PC-9 (cell line): ENCODE measurements around the gene PITPNC1. TPM values are rescaled to one million over a fixed set of nuclear protein-coding genes. Genes with fewer than 3 reads are reported as not detected.

Source experiments
- BruUV-seq: library from RNA; stranded (reverse); fragments of 400-500 nt; replicated peaks from 2 replicates; lab custom pipeline; 2021; lab: Mats Ljungman, UMichigan
- CTCF ChIA-PET: fragments of 300-600 bp; sonication (Branson Sonifier 250); formaldehyde crosslinking; loops from one replicate; lab custom pipeline; 2022; ENCODE audit warnings: antibody characterized with exemption; lab: Charles Lee
- POLR2A ChIA-PET: fragments of 300-600 bp; sonication (Branson Sonifier 250); formaldehyde crosslinking; loops from one replicate; lab custom pipeline; 2022; ENCODE audit warnings: antibody characterized with exemption; ENCODE audit not compliant: unreplicated experiment; lab: Charles Lee
- DNase-seq, 2 experiments: peaks; one replicate each; pipeline versions ENCODE4 v3.0.0 to v3.0.0-alpha.2; 2015 to 2022; ENCODE audit warnings: mixed read lengths in 1 of 2
- H2AFZ ChIP-seq: fragments of 200-600 bp; sonication (generic); 2 replicates; pipeline ENCODE4 v1.8.1; 2017; ENCODE audit warnings: antibody characterized with exemption
- H3F3A ChIP-seq: fragments of 200-600 bp; sonication (generic); 2 replicates; pipeline ENCODE4 v1.8.1; 2017; ENCODE audit warnings: antibody characterized with exemption, mild to moderate bottlenecking, low read depth; ENCODE audit not compliant: insufficient read depth
- H3K27ac ChIP-seq: fragments of 200-600 bp; sonication (generic); 2 replicates; pipeline ENCODE4 v1.6.1; 2016; ENCODE audit warnings: mixed run types
- H3K27me3 ChIP-seq: fragments of 200-600 bp; sonication (generic); 2 replicates; pipeline ENCODE4 v1.6.1; 2016; ENCODE audit warnings: low read depth, mixed run types; ENCODE audit not compliant: insufficient read depth
- H3K36me3 ChIP-seq: fragments of 200-600 bp; sonication (generic); 2 replicates; pipeline ENCODE4 v1.6.1; 2016; ENCODE audit warnings: low read depth, mixed run types
- H3K4me1 ChIP-seq: fragments of 200-600 bp; sonication (generic); replicated peaks from 2 replicates; pipeline ENCODE4 v1.6.1; 2016; ENCODE audit warnings: mixed run types; ENCODE audit not compliant: insufficient read depth
- H3K4me2 ChIP-seq: fragments of 200-600 bp; sonication (generic); 2 replicates; pipeline ENCODE4 v1.6.1; 2017; ENCODE audit warnings: mixed run types
- H3K4me3 ChIP-seq: fragments of 200-600 bp; sonication (generic); 2 replicates; pipeline ENCODE4 v1.6.1; 2016; ENCODE audit warnings: mixed run types
- H3K79me2 ChIP-seq: fragments of 200-600 bp; sonication (generic); 2 replicates; pipeline ENCODE4 v1.6.1; 2017; ENCODE audit warnings: low read depth, mixed run types
- H3K9me2 ChIP-seq: fragments of 200-600 bp; sonication (generic); 2 replicates; pipeline ENCODE4 v1.8.1; 2017; ENCODE audit warnings: mild to moderate bottlenecking; ENCODE audit not compliant: insufficient read depth
- H3K9me3 ChIP-seq: fragments of 200-600 bp; sonication (generic); 2 replicates; pipeline ENCODE4 v1.8.1; 2016; ENCODE audit warnings: low read depth; ENCODE audit not compliant: insufficient read depth
- H4K20me1 ChIP-seq: fragments of 200-600 bp; sonication (generic); 2 replicates; pipeline ENCODE4 v1.8.1; 2017; ENCODE audit not compliant: insufficient read depth
- EZH2 ChIP-seq: fragments of 200-600 bp; sonication (generic); IDR thresholded peaks from 2 replicates; pipeline ENCODE4 v1.8.0; 2017; ENCODE audit warnings: antibody characterized with exemption, low read depth
- intact Hi-C: fragments of 100-400 bp; cut with micrococcal nuclease; formaldehyde crosslinking; loops from one replicate; pipeline ENCODE4 v1.10.0; 2022; ENCODE audit not compliant: unreplicated experiment
- total RNA-seq: library from RNA; stranded (reverse); gene quantifications from 2 replicates; pipeline ENCODE4 v1.2.3, GENCODE V29; 2021
- TF ChIP-seq, protein P1 (sequence below): fragments of 200-600 bp; sonication (generic); conservative IDR thresholded peaks from 2 replicates; pipeline ENCODE4 v1.6.1; 2017; ENCODE audit warnings: mixed run types, antibody characterized with exemption, mild to moderate bottlenecking, moderate library complexity

Gene PITPNC1
- total RNA-seq, 1 experiment from 2014 or later, result 6.0 TPM

DNA sequence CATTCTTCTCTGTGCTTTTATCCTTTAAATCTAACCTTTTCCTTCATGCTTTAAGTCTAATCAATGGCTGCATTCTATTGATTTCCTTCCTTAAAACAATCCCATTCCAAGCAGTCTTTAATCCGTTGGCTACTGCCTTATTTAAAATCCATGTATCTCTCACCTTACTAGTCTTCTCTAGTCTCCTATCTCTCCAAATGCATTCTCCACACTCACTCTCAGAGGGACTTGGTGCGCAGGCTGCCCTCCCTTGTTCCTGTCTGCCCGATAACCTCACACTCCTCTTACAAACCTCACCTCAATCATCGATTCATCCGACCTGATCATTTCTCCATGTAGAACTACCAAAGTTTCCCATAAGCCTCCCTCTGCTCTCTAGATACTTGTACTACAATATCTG, 33.8 kb upstream of the PITPNC1 start:
- Histone ChIP-seq H3K9me2 (no peaks in the 10 kb centered on the region), H3K27ac (no peak overlapping the region), H3K27me3 (no peaks in the 10 kb centered on the region), H3F3A (peaks cover 43% of the 10 kb centered on the region), H3K4me1 (no peaks in the 10 kb centered on the region; the same call in 1 of the 2 replicates), H3K79me2 (no peaks in the 10 kb centered on the region), H2AFZ (no peak overlapping the region), H3K4me3 (no peak overlapping the region), H3K9me3 (no peaks in the 10 kb centered on the region), H3K36me3 (peaks cover 55% of the 10 kb centered on the region), H3K4me2 (no peak overlapping the region), H4K20me1 (peaks cover 21% of the 10 kb centered on the region)
- TF ChIP-seq EZH2, result no peak
- TF ChIP-seq, protein P1, sequence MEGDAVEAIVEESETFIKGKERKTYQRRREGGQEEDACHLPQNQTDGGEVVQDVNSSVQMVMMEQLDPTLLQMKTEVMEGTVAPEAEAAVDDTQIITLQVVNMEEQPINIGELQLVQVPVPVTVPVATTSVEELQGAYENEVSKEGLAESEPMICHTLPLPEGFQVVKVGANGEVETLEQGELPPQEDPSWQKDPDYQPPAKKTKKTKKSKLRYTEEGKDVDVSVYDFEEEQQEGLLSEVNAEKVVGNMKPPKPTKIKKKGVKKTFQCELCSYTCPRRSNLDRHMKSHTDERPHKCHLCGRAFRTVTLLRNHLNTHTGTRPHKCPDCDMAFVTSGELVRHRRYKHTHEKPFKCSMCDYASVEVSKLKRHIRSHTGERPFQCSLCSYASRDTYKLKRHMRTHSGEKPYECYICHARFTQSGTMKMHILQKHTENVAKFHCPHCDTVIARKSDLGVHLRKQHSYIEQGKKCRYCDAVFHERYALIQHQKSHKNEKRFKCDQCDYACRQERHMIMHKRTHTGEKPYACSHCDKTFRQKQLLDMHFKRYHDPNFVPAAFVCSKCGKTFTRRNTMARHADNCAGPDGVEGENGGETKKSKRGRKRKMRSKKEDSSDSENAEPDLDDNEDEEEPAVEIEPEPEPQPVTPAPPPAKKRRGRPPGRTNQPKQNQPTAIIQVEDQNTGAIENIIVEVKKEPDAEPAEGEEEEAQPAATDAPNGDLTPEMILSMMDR, result no peak
- CTCF ChIA-PET, result no interaction called here
- BruUV-seq, result no TSS peak
- POLR2A ChIA-PET, result interaction anchor here (0.6 kb wide), 1 partner anchor 209 kb away, joined by 7 read pairs; no protein-coding TSS in a partner anchor
- intact Hi-C loops, result no loop called here
- DNase-seq, result no peak

DNA sequence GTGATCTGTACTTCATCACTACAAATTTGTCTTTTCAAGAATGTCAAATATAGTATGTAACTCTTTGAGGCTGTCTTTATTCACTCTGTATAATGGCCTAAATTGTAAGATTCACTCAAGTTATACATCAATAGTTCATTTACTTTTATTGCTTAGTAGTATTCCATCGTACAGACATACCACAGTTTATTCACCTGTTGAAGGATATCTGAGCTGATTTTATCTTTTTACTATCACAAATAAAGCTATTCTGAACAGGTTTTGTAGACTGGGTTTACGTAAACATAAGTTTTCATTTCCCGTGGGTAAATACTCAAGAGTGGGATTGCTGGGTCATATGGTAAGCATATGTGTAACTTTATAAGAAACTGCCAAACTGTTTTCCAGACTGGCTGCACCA, 29.3 kb upstream of the PITPNC1 start:
- Histone ChIP-seq H3K9me2 (no peaks in the 10 kb centered on the region), H3K36me3 (peaks cover 60% of the 10 kb centered on the region), H3K4me3 (no peak overlapping the region), H4K20me1 (peaks cover 18% of the 10 kb centered on the region; the same call in 1 of the 2 replicates), H3F3A (peaks cover 8% of the 10 kb centered on the region; the same call in 1 of the 2 replicates), H3K27ac (no peak overlapping the region), H2AFZ (no peak overlapping the region), H3K9me3 (no peaks in the 10 kb centered on the region), H3K4me2 (no peak overlapping the region), H3K27me3 (no peaks in the 10 kb centered on the region), H3K79me2 (0 out of 2 replicates have a peak, but pooled peaks cover 5% of the 10 kb centered on the region), H3K4me1 (no peaks in the 10 kb centered on the region)
- no peak for DNase-seq
- intact Hi-C loops, result no loop called here
- CTCF ChIA-PET, result no interaction called here
- no TSS peak for BruUV-seq
- POLR2A ChIA-PET, result interaction anchor here (0.6 kb wide), 1 partner anchor 279 kb away, joined by 6 read pairs; no protein-coding TSS in a partner anchor
- TF ChIP-seq, protein P1, result no peak
- TF ChIP-seq EZH2, result no peak

DNA sequence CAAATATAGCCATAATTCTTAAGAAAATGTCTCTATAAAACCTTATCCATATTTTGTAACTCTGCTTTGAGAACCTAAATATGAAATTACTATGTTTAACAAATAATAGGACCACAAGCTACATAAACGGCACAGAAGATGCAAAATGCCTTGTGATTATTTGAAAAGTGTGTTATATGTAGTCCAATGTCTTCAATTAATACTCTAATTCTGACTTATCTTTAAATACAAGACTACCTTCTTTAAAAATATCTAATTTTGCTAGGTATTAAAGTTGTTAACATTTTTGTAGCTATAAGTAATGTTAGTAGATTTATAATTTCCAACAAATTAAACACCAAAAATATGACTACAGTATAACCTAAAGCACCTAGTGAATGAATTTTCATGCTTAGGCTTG, 27.7 kb upstream of the PITPNC1 start:
- Histone ChIP-seq H3K79me2 (peaks cover 19% of the 10 kb centered on the region; the same call in 1 of the 2 replicates), H3K9me3 (no peaks in the 10 kb centered on the region), H3F3A (peaks cover 7% of the 10 kb centered on the region; the same call in 1 of the 2 replicates), H3K4me2 (no peak overlapping the region), H3K4me1 (no peaks in the 10 kb centered on the region), H3K27ac (no peak overlapping the region), H3K4me3 (no peak overlapping the region), H3K9me2 (no peaks in the 10 kb centered on the region), H3K27me3 (no peaks in the 10 kb centered on the region), H4K20me1 (peaks cover 30% of the 10 kb centered on the region; the same call in 1 of the 2 replicates), H2AFZ (no peak overlapping the region), H3K36me3 (peaks cover 70% of the 10 kb centered on the region)
- DNase-seq, result no peak
- intact Hi-C loops, result no loop called here
- POLR2A ChIA-PET, result interaction anchor here (0.6 kb wide), 1 partner anchor 35 kb away, joined by 4 read pairs; no protein-coding TSS in a partner anchor
- no TSS peak for BruUV-seq
- CTCF ChIA-PET, result no interaction called here
- no peak for TF ChIP-seq EZH2
- TF ChIP-seq, protein P1, result no peak
